Upper lobe of left lung (tissue), 6 donors: Measurements from ENCODE around the gene DIP2C. TPM values are rescaled to one million over a fixed set of nuclear protein-coding genes. Genes with fewer than 3 reads are reported as not detected.
A peak's percentile ranks its signal among the peaks of the same experiment; 100 is the strongest.

Experiments used
- ATAC-seq, 2 donors: fragments of 200-7000 bp; cut with Tn5 transposase; one replicate each; pipeline ENCODE4 v1.9.1; 2022; ENCODE audit warnings: mild to moderate bottlenecking in 2 of 2, moderate library complexity in 2 of 2; ENCODE audit not compliant: low FRiP score in 2 of 2
- DNase-seq, 2 donors: peaks; one replicate each; pipeline ENCODE4 v3.0.0-alpha.2; 2019 to 2020
- H3K27ac ChIP-seq, 4 donors: fragments of 200-600 bp; sonication (generic); one replicate each; pipeline ENCODE4 v1.5.1; 2016 to 2019
- H3K27me3 ChIP-seq, 4 donors: fragments of 200-600 bp; sonication (generic); one replicate each; pipeline ENCODE4 v1.5.1; 2017 to 2019
- H3K36me3 ChIP-seq, 4 donors: fragments of 200-600 bp; sonication (generic); one replicate each; pipeline ENCODE4 v1.5.1; 2016 to 2019
- H3K4me1 ChIP-seq, 4 donors: fragments of 200-600 bp; sonication (generic); one replicate each; pipeline ENCODE4 v1.5.1; 2018 to 2019
- H3K4me3 ChIP-seq, 4 donors: fragments of 200-600 bp; sonication (generic); one replicate each; pipeline ENCODE4 v1.5.1; 2017 to 2019; ENCODE audit warnings: mild to moderate bottlenecking in 2 of 4, moderate library complexity in 1 of 4
- H3K9me3 ChIP-seq, 4 donors: fragments of 200-600 bp; sonication (generic); one replicate each; pipeline ENCODE4 v1.5.1; 2018 to 2019
- EP300 ChIP-seq, 4 donors: sonication (generic); formaldehyde crosslinking; IDR thresholded peaks; one replicate each; pipeline ENCODE4 v1.5.1; 2017; ENCODE audit warnings: antibody characterized with exemption in 4 of 4, control low read depth in 2 of 4
- POLR2A ChIP-seq, 4 donors: fragments of 450-650 bp; IDR thresholded peaks; one replicate each; pipeline ENCODE4 v1.5.1; 2016 to 2017; ENCODE audit warnings: antibody characterized with exemption in 4 of 4, mild to moderate bottlenecking in 2 of 4
- POLR2AphosphoS5 ChIP-seq, 2 donors: sonication (generic); formaldehyde crosslinking; IDR thresholded peaks; one replicate each; pipeline ENCODE4 v1.5.1; 2017; ENCODE audit warnings: antibody characterized with exemption in 2 of 2
- WGBS, 2 donors: methylation state at CpG; one replicate each; pipeline ENCODE4 v1.1.5; 2017 to 2018; 5-methylcytosine and 5-hydroxymethylcytosine counted together
- total RNA-seq, 6 donors: library from RNA; depleted of rRNA in 4 of 6; stranded (reverse); fragments of >200 nt in 4 of 6; gene quantifications; one replicate each; pipeline versions ENCODE4 v1.1.0 to v1.2.1, GENCODE V29; 2016 to 2021
- TF ChIP-seq, protein P1 (sequence below), 6 experiments: fragments of 450-650 bp in 4 of 6; fragments of 200-600 bp in 2 of 6; sonication (generic) in 2 of 6; IDR thresholded peaks; one replicate each; pipeline ENCODE4 v1.5.1; 2016 to 2019; ENCODE audit warnings: antibody characterized with exemption in 6 of 6
- donor health status: DM: no; HTN: no; CAD: no; lungs with moderate emphysema.
- donor health status: DM: no; HTN: yes; CAD: no; lungs with severe emphysema.

Gene DIP2C
- total RNA-seq, 6 donors from 2014 or later, result 11.6 to 32.5 (median 14.7) TPM

- H3K27ac ChIP-seq, result no peak overlapping the region
- 86 to 92% methylated on average over 10 to 11 of the region's 11 CpGs for WGBS, 2 donors
- TF ChIP-seq POLR2AphosphoS5 (IDR thresholded peaks at IDR 0.05) (no peak), EP300 (IDR thresholded peaks at IDR 0.05) (no peak), POLR2A (IDR thresholded peaks at IDR 0.05) (no peak)
- TF ChIP-seq, protein P1, sequence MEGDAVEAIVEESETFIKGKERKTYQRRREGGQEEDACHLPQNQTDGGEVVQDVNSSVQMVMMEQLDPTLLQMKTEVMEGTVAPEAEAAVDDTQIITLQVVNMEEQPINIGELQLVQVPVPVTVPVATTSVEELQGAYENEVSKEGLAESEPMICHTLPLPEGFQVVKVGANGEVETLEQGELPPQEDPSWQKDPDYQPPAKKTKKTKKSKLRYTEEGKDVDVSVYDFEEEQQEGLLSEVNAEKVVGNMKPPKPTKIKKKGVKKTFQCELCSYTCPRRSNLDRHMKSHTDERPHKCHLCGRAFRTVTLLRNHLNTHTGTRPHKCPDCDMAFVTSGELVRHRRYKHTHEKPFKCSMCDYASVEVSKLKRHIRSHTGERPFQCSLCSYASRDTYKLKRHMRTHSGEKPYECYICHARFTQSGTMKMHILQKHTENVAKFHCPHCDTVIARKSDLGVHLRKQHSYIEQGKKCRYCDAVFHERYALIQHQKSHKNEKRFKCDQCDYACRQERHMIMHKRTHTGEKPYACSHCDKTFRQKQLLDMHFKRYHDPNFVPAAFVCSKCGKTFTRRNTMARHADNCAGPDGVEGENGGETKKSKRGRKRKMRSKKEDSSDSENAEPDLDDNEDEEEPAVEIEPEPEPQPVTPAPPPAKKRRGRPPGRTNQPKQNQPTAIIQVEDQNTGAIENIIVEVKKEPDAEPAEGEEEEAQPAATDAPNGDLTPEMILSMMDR (IDR thresholded peaks at IDR 0.05), result no peak
- no peaks in the 10 kb centered on the region for H3K27me3 ChIP-seq
- DNase-seq (peak in 1 of 2 donors; percentile 1), ATAC-seq (no peak)
- H3K4me1 ChIP-seq, result peaks cover 0 to 10% (median 3%) of the 10 kb centered on the region in 4 donors
- no peak overlapping the region for H3K4me3 ChIP-seq
- H3K36me3 ChIP-seq, result peaks cover 0 to 3% (median 0%) of the 10 kb centered on the region in 4 donors
- H3K9me3 ChIP-seq, result no peaks in the 10 kb centered on the region
These were observed 200.1 kb downstream of the DIP2C start for GRCh38 chr10:489330-489729.

DNA sequence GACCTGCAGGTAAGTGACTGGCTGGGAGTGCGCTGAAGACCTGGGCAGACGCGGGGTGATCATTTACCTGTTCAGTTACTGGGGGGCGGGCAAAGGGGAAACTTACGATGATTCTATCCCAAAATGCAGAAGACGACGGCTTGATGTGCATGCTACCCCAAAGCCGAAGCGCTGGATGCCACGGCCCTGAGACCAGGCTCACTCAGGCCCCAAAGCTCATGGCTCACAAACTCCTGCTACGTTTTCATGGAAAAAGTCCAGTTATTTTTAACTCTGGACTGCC is 200.6 kb downstream of the DIP2C start:
- no peak overlapping the region for H3K27ac ChIP-seq
- no peak overlapping the region for H3K4me3 ChIP-seq
- H3K36me3 ChIP-seq, result peaks cover 0 to 5% (median 0%) of the 10 kb centered on the region in 4 donors
- no peaks in the 10 kb centered on the region for H3K27me3 ChIP-seq
- H3K9me3 ChIP-seq, result no peaks in the 10 kb centered on the region
- peaks cover 0 to 10% (median 3%) of the 10 kb centered on the region in 4 donors for H3K4me1 ChIP-seq
- WGBS, 2 donors, result 95 to 96% methylated on average over 11 of the region's 11 CpGs
- TF ChIP-seq EP300 (IDR thresholded peaks at IDR 0.05) (no peak), POLR2AphosphoS5 (IDR thresholded peaks at IDR 0.05) (no peak), POLR2A (IDR thresholded peaks at IDR 0.05) (no peak)
- TF ChIP-seq, protein P1 (IDR thresholded peaks at IDR 0.05), result no peak
- ATAC-seq (no peak), DNase-seq (no peak)

- no peak for ATAC-seq
- DNase-seq, result no peak
- Histone ChIP-seq H3K36me3 (peaks cover 0 to 5% (median 0%) of the 10 kb centered on the region in 4 donors), H3K27me3 (no peaks in the 10 kb centered on the region), H3K9me3 (no peaks in the 10 kb centered on the region), H3K27ac (no peak overlapping the region), H3K4me3 (no peak overlapping the region), H3K4me1 (peaks cover 0 to 10% (median 3%) of the 10 kb centered on the region in 4 donors)
- no peak for TF ChIP-seq POLR2AphosphoS5 (IDR thresholded peaks at IDR 0.05)
- TF ChIP-seq, protein P1 (IDR thresholded peaks at IDR 0.05), result no peak
- no peak for TF ChIP-seq EP300 (IDR thresholded peaks at IDR 0.05)
- TF ChIP-seq POLR2A (IDR thresholded peaks at IDR 0.05), result no peak
- WGBS, 2 donors, result 91 to 93% methylated on average over 21 of the region's 21 CpGs
These were observed 201.2 kb downstream of the DIP2C start for GRCh38 chr10:488081-488932.

DNA sequence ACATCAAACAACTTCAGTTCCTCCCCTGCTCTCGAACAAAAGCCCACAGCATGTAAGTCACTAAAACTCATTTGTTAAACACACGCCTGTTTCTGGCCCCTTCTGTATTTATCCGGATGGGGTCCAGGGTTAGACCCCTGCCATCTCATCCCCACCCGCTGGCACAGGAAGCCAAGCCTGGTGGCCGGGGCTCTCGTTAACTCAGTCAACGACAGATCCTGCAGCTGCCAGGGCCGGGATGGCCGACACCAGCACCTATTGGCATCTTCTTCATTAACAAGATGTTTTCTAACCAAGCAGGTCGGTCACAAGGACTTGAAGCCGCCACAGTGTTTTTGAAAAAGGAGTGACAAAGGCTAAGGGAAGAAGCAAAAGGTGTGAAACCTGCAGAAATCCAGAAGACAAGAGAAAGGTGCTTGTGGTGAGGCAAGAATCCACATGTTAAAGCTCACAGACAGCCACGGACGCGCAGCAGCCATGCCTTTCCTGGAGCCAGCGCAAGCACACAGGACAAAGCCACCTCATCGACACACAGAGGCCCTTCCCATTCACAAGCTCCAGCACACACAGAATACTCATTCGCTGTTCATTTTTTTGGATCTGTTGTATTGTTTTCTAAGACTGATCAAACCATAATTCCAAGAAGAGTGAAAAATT is 202.7 kb downstream of the DIP2C start:
- Histone ChIP-seq H3K4me1 (peaks cover 0 to 10% (median 3%) of the 10 kb centered on the region in 4 donors), H3K36me3 (peaks cover 0 to 5% (median 0%) of the 10 kb centered on the region in 4 donors), H3K27ac (no peak overlapping the region), H3K4me3 (no peak overlapping the region), H3K27me3 (no peaks in the 10 kb centered on the region), H3K9me3 (no peaks in the 10 kb centered on the region)
- no peak for DNase-seq
- TF ChIP-seq POLR2AphosphoS5 (IDR thresholded peaks at IDR 0.05), result no peak
- TF ChIP-seq EP300 (IDR thresholded peaks at IDR 0.05), result no peak
- no peak for TF ChIP-seq POLR2A (IDR thresholded peaks at IDR 0.05)
- TF ChIP-seq, protein P1 (IDR thresholded peaks at IDR 0.05), result no peak
- WGBS, 2 donors, result 90 to 93% methylated on average over 17 of the region's 17 CpGs
- no peak for ATAC-seq
